NCI-H2081 treated with DMSO at 0.1 percent for 48 hours (cell line): ENCODE results near the gene U2AF2.

Experiments used
- DNase-seq: peaks from one replicate; lab custom pipeline; 2025; lab: John Stamatoyannopoulos, UW

The U2AF2 gene

DNA sequence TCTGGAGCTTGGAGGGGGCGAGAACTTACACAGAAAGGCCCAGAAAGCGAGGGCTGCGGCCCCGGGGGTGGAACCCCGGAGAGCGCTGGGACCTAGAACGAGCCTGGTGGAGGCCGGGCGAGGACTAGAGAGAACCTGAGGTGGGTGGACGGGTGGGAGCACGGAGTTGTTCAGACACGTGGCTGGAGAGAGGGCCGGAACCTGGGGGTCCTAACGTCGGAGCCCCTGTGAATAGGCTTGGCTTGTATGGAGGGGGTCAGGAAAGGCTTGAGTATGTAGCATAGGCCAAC, 11.0 kb upstream of the U2AF2 start:
- DNase-seq, result no peak

DNA sequence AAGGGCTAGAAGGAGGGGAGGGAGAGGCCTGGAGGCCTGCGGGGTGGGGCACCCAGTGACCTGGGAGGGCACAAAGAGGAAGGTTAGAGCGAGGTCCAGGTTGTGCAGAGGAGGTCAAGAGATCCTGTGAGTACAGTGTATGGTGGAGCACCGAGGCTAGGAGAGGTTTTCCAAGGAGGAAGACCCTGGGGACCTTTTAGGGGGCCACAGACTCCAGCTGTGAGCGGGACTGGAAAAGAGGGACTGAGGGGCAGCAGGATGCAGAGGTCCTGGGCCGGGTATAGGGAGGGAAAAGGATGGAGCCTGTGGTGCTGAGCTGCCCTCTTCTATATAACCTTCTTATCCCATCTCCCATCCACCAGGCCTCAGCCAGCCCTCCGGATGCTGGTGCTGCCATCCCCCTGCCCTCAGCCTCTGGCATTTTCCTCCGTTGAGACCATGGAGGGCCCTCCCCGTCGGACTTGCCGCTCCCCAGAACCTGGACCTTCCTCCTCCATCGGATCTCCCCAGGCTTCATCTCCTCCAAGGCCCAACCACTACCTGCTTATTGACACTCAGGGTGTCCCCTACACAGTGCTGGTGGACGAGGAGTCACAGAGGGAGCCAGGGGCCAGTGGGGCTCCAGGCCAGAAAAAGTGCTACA, 10.5 kb upstream of the U2AF2 start:
- DNase-seq, result no peak

DNA sequence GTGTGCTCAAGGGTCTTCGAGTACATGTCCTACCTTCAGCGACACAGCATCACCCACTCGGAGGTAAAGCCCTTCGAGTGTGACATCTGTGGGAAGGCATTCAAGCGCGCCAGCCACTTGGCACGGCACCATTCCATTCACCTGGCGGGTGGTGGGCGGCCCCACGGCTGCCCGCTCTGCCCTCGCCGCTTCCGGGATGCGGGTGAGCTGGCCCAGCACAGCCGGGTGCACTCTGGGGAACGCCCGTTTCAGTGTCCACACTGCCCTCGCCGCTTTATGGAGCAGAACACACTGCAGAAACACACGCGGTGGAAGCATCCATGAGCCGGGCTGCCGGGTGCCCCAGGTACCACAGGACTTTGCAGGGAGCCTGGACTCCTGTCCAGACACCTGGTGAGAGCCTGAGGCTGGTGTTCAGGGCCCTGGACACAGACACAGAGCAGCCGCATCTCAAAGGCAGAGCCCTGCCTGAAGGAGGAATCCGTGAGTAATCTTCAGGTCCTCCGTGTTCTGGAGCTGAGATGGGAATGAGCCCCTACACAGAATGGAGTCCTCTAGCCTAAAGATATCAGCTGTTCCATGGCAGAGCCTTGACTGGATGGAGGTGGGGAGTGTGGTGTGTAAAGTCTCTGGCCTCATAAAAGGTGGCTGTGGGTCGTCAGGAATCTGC, 9.9 kb upstream of the U2AF2 start:
- no peak for DNase-seq

DNA sequence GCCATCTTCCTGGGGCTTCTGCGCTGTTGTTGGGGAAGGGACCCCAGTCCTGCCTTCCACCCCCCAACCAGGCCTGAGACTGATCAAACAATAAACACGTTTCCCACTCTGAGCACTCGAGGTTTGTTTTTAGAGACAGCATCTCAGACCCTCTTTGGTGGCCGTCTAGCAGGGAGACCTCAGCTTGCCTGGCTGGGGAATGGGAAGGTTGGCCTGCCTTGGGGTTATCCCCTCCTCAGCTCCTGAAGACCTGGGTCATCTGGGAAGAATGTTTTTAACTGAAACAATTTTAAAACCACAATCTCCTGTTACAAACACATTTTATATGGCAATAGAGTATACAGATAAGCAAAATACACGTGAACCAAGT, 9.3 kb upstream of the U2AF2 start:
- DNase-seq, result no peak

DNA sequence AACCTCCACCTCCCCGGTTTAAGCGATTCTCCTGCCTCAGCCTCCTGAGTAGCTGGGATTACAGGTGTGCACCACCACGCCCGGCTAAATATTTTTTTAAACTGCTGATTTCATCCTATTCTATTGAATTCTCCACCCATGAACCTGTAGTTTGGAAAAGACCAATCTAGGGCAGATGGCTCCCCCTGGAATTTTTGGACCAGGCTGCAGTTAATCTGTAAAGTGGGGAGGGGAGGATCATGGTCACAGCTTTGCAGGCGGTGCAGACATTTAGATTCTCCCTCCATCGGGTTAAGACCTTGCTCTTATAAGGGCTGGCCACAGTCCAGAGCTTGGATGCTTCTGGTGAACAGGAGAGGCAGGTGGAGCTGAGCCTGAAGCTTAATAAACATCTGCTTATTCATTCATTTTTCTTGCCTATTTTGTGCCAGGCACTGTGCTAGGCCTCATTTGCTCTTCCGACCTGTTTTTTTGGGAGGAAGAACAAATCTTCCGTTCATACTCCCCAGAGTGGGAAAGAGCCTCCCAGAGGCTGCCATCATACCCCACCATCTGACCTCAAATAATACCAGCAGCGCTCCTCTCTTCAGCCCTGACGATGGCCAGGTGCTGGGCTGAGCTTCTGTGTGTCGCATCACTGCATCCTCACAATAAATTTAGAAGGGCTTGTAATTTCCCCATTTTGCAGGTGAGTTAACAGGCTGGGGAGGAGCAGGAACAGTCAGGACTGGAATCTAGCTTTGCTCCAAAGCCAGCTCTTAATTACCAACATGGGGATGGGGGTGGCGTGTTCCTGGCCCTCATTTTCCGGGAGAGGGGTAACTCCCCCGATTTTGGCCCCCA, 7.7 kb upstream of the U2AF2 start:
- no peak for DNase-seq

DNA sequence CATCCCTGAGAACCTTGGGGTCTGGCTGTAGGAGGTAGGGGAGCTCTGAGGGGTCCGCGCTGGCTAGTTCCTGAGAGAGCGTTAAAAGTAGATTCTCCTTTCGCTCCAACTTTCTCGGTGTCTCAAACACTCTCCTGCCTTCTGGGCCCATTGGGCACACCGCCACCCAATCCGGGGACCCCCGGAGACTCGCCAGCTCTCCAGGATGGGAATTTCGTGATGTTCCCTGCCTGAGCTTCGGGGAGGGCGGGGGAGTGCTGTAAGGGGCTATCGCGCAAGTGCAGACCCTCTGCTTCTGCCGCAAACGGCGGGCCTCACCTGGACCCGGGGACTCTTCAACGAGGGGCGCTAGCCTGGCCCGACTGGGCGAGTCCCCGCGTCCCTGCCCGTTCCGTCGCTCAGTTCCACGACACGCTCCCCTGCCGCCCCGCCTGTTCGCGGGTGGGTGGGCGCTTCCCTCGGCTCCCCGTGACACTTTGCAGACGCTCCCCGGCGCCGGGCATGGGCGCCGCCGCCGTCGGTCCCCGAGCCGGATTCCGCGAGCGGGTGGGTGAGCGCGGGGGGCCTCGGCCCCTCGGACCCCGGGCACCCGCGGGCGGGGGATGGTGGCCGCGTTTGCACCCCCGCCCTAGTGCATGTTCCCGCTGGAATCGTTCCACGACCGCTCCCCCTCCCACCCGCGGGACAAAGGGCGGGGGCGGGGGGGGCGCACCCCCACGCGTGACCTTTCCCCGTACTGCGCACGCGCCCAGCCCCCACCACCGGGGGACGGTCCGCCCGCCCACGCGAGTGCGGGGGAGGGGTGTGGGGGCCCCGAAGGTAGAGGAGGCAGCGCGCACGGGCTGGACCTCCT, 6.9 kb upstream of the U2AF2 start, which contains the start of gene CCDC106:
TSS of gene CCDC106 (plus strand) at position 481 of the 853 bp plus-strand sequence. CDS start 835 bp downstream, outside the sequence.
- peak; percentile 27 for DNase-seq

DNA sequence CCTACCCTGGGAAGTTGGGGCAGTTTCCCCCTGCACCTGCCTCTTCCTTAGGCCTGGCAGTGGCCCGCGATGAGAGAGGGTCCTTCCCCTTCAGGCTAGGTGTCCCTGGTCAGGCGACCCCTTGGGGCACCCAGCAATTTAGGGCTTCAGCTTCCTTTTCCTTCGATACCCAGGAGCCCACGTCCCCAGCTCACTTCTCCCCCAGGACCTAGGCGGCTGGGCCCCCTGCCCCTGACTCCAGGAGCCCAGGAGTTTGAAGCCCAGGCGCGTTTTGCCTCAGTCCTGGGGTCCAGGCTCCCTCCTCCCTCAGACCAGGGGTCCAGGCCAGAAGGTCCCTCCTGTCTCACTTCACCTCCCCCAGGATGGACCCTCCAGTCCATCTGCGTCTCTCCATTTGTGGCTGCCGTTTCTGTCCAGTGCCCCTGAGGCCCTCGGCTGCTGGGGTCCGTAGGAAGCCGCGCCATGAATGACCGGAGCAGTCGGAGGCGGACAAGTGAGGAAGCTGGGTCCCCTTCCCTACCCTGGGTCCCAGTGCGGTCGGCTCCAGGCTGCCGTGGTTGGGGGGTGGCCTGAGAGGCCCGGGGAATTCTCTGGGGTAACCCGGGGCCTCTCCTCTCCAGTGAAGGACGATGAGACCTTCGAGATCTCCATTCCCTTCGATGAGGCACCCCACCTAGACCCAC, 6.1 kb upstream of the U2AF2 start:
- DNase-seq, result no peak

DNA sequence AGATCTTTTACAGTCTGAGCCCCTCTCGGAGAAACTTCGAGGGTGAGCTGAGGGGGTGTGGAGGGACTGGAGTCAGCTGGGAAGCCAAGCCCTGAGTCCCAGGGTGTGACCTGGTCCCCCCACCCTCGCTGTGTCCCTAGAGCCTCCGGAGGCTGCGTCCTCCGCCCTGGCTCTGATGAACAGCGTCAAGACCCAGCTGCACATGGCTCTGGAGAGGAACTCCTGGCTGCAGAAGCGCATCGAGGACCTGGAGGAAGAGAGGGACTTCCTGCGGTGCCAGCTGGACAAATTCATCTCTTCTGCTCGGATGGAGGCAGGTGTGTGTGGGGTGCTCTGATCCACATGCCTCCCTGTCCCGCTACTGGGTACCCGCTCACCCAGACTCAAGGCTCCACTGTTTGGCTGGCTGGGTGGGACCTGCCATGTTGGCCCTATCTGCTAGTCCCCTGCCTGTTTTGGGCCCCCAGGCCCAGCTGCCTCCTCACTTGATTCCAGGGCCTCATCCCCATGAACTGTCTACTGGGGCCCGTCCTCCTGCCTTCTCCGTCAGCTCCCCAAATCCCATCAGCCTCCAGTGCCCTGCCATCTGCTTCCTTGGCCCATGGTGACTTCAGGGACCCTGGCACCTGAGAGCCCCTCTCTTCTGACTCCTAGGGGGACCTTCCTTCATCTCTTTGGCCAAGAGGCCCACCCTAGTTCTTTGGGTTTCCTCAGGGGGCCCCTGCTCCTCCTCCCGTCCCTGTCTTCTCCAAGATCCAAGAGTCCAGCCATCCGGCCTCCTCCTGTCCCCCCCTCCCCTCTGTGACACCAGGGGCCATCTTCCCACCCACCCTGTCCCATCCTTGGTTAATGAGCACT, 5.3 kb upstream of the U2AF2 start:
- DNase-seq, result no peak

DNA sequence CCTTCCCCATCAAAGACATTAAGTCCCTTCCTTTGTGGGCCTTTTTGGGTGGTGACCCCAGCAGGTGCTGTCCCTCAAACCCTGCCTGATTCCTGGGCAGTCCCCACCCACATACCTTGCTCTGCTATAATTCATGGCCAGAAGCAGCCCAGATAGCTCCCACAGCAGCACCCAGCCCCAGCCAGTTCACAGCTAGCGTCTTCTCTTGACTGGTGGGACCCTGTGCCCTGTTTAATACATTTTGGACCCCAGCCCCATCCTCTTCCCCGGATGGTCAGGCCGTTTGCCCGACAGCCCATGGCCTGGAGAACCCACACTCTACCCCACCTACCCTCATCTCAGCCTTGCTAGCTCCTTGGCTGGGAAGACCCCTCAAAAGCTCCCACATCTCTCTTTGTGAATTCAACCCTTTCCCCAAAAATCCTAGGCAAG, 4.7 kb upstream of the U2AF2 start:
- no peak for DNase-seq

DNA sequence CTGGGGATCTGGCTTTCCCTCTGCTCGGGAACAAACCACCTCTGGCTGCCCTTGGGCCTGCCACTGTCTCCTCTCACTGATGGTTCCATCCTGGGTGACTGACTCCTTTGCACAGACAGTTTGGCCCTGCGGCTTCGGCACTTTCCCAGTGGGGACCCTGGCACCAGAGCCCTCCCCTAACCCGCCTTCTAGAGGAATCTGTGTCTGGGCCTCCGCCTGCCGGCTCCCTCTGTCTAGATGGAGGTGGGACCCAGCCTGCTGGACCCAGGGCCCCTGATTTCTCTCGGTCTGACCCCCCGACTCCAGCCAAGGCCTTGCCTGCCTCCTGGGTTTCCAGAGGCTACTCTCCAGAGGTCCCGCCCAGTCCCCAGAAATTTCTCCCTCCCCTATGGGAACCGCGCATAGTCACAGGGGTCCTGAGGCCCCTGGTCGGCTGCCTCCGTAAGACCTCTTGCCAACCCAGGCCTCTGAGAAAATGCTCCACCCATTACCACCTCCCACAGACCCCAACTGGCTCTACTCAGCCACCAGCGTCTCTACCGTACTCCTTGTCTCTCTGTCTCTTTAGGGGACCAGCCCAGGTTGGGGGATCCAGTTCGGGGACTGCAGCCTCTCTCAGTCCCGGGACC, 4.1 kb upstream of the U2AF2 start:
- DNase-seq, result no peak

DNA sequence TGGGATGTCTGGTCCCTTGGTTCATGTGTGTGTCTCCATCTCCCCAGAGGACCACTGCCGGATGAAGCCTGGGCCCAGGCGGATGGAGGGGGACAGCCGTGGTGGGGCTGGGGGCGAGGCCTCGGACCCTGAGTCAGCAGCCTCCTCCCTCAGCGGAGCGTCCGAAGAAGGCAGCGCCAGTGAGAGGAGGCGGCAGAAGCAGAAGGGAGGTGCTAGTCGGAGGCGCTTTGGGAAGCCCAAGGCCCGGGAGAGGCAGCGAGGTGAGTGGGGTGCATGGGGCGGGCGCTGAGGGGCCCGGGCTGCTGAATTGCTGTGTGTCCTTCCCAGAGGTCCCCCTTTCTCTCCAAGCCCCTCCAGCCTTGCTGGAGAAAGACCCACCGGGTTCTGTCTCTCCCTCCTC, 3.6 kb upstream of the U2AF2 start:
- DNase-seq, result no peak

DNA sequence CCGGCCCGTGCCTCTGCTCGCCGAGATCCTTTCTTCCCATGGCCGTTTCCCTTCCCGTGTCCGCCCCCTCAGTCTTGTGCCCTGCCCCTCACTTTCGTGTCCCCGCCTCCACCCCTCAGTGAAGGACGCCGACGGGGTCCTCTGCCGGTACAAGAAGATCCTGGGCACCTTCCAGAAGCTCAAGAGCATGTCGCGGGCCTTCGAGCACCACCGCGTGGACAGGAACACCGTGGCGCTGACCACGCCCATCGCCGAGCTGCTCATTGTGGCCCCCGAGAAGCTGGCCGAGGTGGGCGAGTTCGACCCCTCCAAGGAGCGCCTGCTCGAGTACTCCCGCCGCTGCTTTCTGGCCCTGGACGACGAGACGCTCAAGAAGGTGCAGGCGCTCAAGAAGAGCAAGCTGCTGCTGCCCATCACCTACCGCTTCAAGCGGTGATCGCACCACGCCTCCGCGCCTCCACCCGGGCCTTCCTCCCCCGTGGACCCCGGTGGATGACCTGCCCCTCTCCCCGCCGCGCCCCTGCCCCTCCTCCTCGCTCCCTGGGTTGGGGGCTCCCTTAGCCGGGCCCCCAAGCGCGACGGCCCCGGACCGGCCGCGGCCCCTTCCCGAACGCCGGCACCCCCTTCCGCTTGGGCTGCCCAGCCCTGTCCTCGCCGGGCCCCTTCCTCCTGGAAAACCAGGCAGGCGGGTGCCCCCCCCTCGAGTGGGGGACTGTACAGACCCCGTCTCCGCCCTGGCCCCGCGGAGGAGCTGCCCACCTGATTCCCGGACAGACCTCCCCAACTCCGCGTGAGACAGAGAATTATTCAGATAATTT, 2.3 kb upstream of the U2AF2 start:
- DNase-seq, result no peak

DNA sequence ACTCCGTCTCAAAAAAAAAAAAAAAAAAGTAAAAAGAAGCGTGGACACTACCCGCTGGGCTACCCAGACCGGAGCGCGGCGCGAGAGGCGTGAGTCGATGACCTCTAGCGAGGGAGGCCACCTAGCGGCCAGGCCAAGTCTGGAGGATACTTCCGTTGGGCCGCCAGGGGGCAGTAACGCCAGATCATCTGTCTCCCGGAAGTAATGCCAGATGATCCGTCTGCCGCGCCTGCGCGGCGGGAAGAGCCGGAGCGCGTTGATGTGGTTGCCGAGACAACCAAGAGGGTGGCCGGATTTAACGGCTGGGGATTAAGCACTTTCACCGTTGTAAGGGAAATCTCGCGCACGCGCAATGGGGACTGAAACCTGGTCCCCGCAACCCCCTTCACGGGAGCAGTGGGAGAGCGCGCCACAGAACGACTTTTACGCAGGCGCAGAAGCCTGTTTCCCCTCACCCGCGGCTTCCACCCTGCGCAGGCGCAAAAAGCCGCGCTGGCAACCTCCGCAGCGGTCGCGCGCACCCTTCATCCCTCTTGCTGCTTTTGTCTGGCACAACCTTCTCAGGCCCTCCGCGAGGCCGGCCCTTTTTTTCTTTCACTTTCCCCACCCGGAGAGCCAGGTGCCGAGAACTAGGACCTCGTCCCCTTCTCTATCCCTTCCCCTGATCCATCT, 1.0 kb upstream of the U2AF2 start:
- DNase-seq, result peak; percentile 94

DNA sequence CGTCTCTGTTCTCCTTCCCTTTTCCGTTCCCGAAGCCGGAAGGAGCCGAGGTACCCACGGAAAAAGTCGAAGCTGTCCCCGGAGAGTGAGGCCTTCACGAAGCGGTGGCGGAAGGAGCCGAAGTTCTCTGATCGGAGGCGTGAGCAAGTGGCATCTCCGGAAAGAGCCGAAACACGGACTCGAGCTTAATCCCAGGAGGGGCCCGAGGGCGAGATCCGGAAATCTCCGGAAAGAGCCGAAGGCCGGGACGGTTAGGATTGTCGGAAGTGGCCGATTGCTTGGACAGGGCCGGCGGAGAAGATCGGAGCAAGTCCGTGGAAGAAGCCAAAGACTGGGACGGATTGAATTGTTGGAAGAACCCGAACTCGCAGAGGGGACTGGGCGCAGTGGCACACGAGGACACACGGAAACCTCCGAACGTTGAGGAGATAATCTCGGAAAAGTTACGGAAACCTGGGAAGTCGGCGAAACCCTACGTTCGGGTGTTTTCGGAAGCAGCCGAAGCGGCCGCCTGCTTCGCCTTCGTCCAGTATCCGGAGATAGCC, 440 bp upstream of the U2AF2 start:
- peak; percentile 97 for DNase-seq

DNA sequence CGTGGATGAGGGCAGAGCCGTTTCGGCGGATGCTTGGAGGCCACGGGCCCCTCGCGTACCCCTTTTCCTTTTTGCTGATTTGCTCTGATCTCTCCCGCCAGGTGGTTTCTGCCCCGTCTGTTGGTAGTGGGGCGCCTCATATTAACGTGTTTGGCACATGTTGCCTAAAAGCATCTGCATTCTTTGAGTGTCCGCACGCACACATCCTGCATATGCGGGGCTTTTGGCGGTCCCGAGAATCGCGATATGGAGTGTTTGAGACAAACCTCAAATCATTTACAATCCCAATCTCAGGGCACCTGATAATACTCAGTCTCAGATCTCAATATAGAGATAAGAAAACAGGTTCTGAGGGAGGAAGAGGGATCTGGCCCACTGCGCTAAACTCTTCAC, 809 bp downstream of the U2AF2 start:
- DNase-seq, result no peak

DNA sequence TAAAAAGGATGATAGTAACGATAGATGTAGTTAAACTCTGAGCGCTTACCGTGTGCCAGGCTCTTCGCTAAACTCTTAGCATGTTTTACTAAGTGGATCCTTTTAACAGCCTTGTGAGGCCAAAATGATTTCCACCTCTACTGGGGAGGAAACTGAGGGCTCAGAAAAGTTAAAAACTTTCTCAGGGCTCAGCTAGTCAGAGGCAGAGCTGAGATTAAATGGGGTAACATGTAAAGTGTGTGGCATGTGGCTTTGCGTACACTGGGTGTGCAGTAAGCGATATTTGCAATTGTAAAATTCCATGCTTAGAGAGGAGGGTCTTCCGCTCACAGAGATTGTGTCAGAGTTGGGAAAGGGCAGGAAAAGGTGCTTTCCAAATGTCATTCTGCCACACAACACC, 1.7 kb downstream of the U2AF2 start:
- DNase-seq, result no peak

DNA sequence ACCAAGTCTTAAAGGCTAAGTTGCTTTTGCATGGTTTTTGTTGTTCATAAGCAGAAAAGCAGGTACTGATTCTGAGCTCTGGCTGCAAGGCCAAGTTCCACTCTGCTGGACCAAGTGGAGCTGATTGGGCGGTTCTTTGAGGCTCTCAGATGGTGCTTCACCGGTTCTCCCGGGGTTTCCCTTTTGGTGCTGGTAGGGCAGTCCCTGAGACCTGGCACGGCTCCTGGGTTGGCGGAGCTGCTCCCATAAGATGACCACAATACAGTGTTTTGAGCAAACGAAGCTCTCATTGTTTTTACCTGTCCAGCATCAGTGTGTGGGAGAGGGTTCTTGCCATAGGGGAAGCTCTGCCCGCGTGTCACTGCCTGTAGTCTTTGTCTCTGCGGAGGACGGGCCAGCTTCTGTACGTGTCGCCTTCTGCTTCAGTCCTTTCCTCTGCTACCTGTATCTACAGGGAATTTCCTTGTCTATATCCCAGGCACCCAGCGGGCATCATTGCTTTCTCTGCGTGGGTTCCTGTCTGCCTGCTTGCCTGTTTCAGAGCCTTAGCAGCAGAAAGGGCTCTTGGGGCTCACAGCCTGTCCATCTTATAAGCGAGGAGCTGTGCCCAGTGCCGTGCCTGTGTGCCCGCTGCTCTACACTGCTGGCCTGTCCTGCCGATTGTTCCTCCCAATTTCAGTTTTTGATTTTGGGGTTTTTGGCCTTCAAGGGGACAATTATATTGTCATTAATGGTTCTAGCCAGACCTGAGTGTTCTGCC, 2.3 kb downstream of the U2AF2 start:
- no peak for DNase-seq
